ENCODE data around the gene TRAF4. TPM values are rescaled to one million over a fixed set of nuclear protein-coding genes. Genes with fewer than 3 reads are reported as not detected.

Gene TRAF4
- total RNA-seq, 4 donors from 2014 or later: 18.4 to 42.8 (median 30.0) TPM

DNA sequence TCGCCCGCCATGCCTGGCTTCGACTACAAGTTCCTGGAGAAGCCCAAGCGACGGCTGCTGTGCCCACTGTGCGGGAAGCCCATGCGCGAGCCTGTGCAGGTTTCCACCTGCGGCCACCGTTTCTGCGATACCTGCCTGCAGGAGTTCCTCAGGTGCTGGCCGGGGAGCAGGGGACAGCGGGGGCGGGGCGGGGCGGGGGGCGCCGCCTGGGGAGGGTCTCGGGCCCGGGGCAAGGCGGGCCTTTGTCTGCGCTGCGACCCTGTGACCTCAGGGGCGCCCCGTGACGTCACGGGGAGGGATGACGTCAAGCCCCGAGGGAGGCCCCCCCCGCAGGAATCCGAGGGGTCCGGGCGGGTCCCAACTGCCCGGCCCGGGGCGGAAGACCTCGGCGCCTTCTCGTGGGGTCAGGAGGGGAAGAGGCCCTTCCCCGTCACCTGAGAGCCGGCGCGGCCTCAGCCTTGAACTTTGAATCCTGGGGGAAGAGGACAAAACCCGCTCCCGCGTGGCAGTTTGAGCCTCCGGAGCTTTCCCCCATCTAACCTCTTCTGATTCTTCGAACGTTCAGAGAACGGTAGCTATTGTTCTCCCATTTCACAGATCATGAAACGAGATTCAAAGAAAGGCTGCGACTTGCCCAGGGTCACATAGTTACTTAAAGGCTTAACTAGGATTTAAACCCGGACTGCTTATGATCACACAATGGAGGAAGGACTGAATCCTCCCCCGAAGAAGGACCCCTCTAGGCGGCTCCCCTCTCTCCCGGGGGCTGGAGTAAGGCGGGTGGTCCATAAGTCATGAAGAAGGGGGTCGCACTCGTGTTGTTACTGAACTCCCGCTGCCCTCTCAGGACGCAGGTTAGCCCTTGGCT lies 527 bp downstream of the TRAF4 start:
- H3K4me1 ChIP-seq: peaks cover 0 to 72% (median 38%) of the 10 kb centered on the region in 4 donors
- H3K27ac ChIP-seq: peak overlapping the region; percentile 93 to 100 (median 98)
- peaks cover 0 to 23% (median 0%) of the 10 kb centered on the region in 3 donors for H3K36me3 ChIP-seq
- whole genome bisulfite sequencing, 2 donors: 1 to 2% methylated on average over 22 to 53 of the region's 61 CpGs
- TF ChIP-seq EP300 (IDR thresholded peaks at IDR 0.05): peak in 1 of 2 donors; percentile 63
- TF ChIP-seq, protein P1, sequence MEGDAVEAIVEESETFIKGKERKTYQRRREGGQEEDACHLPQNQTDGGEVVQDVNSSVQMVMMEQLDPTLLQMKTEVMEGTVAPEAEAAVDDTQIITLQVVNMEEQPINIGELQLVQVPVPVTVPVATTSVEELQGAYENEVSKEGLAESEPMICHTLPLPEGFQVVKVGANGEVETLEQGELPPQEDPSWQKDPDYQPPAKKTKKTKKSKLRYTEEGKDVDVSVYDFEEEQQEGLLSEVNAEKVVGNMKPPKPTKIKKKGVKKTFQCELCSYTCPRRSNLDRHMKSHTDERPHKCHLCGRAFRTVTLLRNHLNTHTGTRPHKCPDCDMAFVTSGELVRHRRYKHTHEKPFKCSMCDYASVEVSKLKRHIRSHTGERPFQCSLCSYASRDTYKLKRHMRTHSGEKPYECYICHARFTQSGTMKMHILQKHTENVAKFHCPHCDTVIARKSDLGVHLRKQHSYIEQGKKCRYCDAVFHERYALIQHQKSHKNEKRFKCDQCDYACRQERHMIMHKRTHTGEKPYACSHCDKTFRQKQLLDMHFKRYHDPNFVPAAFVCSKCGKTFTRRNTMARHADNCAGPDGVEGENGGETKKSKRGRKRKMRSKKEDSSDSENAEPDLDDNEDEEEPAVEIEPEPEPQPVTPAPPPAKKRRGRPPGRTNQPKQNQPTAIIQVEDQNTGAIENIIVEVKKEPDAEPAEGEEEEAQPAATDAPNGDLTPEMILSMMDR (IDR thresholded peaks at IDR 0.05): no peak
- TF ChIP-seq POLR2A (IDR thresholded peaks at IDR 0.05): no peak
- H3K9me3 ChIP-seq: no peaks in the 10 kb centered on the region
- peak in 1 of 2 donors; percentile 54 for DNase-seq (ENCODE audit: low spot score in 2 of 2)
- peak overlapping the region; percentile 63 to 89 (median 86) for H3K4me3 ChIP-seq
- no peaks in the 10 kb centered on the region for H3K27me3 ChIP-seq

DNA sequence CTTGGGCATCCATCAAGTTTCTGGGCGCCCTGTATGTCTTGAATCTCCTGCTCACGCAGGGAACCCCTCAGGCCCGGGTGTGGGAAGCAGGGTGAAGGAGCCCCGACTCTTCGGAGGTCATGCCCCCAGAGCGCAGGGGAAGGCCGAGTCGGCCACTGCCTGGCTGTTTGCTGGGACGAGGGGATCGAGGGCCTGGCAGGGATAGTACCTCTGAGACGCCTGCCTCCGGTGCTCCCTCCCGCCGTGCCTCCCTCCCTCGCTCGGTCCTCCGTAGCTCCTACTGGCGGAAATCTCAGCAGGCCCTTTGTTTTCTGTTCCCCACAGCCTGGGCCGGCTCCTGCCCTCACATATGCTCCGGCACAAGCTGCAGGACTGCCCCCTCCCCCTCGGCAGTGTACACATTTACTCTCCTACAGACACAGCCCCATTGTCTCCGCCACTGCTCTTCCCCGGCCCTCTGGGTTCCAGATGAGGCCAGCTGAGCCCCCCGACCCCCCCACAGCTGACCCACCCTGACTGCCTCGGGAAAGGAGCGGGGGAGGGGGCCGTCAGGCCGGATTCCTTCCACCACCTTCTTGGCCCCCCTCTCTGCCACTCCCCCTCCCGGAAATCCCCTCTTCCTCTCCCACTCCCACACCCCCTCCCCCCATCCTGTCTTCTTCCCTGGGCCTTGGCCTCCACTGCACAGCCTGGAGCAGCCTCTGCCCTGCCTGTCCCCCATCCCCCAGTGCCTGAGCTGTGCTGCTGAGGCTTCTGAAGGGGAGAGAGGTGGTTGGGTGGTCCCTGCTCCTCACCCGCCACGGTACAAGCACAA lies 1.4 kb downstream of the TRAF4 start:
- Histone ChIP-seq H3K4me3 (peak overlapping the region; percentile 63 to 89 (median 86)), H3K4me1 (peaks cover 0 to 80% (median 40%) of the 10 kb centered on the region in 4 donors), H3K9me3 (no peaks in the 10 kb centered on the region), H3K36me3 (peaks cover 0 to 29% (median 0%) of the 10 kb centered on the region in 3 donors), H3K27me3 (no peaks in the 10 kb centered on the region), H3K27ac (peak overlapping the region; percentile 93 to 100 (median 98))
- DNase-seq (ENCODE audit: low spot score in 2 of 2): peak; percentile 30 to 41
- 2 to 3% methylated on average over 21 to 23 of the region's 31 CpGs for WGBS, 2 donors
- peak in 1 of 2 donors; percentile 56 for TF ChIP-seq POLR2A (IDR thresholded peaks at IDR 0.05)
- TF ChIP-seq, protein P1 (IDR thresholded peaks at IDR 0.05): peak in 1 of 5 experiments; percentile 34
- TF ChIP-seq EP300 (IDR thresholded peaks at IDR 0.05): peak in 1 of 2 donors; percentile 65

DNA sequence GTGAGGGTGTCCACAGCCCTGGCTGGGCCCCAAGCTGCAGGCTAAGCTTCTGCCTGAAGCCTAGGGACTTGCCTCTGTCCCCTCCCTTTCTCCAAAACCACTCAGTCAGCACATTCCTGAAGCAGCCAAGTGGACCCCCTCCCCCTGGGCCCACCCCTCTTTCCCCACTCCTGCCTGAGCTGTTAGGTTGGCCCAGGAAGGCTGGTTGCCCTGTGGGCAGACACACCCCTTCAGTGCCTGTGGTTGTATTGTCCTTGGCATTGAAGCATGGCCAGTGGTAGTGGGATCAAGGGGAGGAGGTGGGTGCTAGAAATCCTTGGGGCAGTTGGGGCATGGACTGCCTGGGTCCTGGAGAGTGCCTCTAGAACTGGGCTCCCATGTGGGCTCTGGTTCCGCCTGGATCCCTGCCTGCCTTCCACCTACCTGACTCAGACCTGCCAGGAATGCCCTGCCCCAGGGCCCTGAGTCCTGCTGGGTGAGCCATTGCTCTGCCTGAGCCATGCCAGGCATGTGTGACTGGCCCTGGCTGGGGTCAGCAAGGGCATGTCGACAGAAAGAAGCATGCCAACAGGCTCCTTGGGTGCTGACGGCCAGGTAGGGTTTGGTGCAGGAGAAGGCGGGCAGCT lies 2.1 kb downstream of the TRAF4 start:
- peak overlapping the region in 3 of 4 donors; percentile 63 to 89 (median 87) for H3K4me3 ChIP-seq
- TF ChIP-seq POLR2A (IDR thresholded peaks at IDR 0.05): no peak
- TF ChIP-seq EP300 (IDR thresholded peaks at IDR 0.05): no peak
- peaks cover 0 to 87% (median 40%) of the 10 kb centered on the region in 4 donors for H3K4me1 ChIP-seq
- DNase-seq (ENCODE audit: low spot score in 2 of 2): no peak
- WGBS, 2 donors: 59% methylated on average over 4 of the region's 4 CpGs; no CpG with 5 or more reads in 1 of the 2 donors
- no peaks in the 10 kb centered on the region for H3K9me3 ChIP-seq
- no peaks in the 10 kb centered on the region for H3K27me3 ChIP-seq
- peak overlapping the region; percentile 93 to 100 (median 98) for H3K27ac ChIP-seq
- peaks cover 0 to 34% (median 0%) of the 10 kb centered on the region in 3 donors for H3K36me3 ChIP-seq

DNA sequence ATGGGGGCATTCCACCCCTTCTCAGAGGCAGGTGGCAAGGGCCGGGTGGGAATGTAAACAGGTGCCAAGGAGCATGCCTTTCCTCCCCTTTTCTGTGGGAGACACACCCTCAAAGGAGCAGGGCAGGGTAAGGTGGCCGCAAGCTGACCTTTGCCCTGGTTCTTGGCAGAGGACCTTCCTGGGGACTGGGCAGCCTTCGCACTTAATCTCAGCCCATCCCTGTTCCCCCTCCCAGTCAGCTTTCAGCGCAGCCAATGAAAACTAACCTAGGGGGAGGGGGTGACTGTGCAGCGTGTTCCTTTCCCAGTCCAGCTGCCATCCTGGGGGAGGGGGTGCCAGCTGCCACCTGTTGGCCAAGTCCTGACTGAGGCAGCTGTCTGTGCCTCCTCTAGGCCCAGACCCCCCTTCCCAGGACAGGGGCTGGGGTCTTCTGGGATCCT lies 2.8 kb downstream of the TRAF4 start:
- Histone ChIP-seq H3K9me3 (no peaks in the 10 kb centered on the region), H3K27ac (peak overlapping the region; percentile 93 to 100 (median 98)), H3K4me1 (peaks cover 0 to 82% (median 40%) of the 10 kb centered on the region in 4 donors), H3K36me3 (peaks cover 0 to 41% (median 0%) of the 10 kb centered on the region in 3 donors), H3K4me3 (peak overlapping the region in 1 of 4 donors; percentile 63), H3K27me3 (no peaks in the 10 kb centered on the region)
- TF ChIP-seq POLR2A (IDR thresholded peaks at IDR 0.05) (no peak), EP300 (IDR thresholded peaks at IDR 0.05) (no peak)
- TF ChIP-seq, protein P1 (IDR thresholded peaks at IDR 0.05): no peak
- 9 to 20% methylated on average over 5 of the region's 5 CpGs for WGBS, 2 donors
- DNase-seq (ENCODE audit: low spot score in 2 of 2): no peak
